K562 (cell line): ENCODE results near the gene TMEM176B. TPM values are rescaled to one million over a fixed set of nuclear protein-coding genes. Genes with fewer than 3 reads are reported as not detected.
A peak's percentile ranks its signal among the peaks of the same experiment; 100 is the strongest.

ENCODE experiments used
- BRF1 ChIP-seq: IDR thresholded peaks from 3 replicates; pipeline ENCODE4 v1.6.1; 2011; ENCODE audit warnings: borderline replicate concordance, mild to moderate bottlenecking; ENCODE audit not compliant: insufficient read length; ENCODE audit errors: extremely low read depth
- GABPB1 ChIP-seq: sonication (generic); formaldehyde crosslinking; IDR thresholded peaks from 2 replicates; pipeline ENCODE4 v1.8.0; 2022; ENCODE audit warnings: mild to moderate bottlenecking, missing genetic modification reagents
- GATA2 ChIP-seq: sonication (generic); formaldehyde crosslinking; IDR thresholded peaks from 2 replicates; pipeline ENCODE4 v1.4.0; 2020; ENCODE audit warnings: mild to moderate bottlenecking, missing genetic modification reagents
- HINFP ChIP-seq: fragments of 450-650 bp; conservative IDR thresholded peaks from 2 replicates; pipeline ENCODE4 v1.6.1; 2016; ENCODE audit warnings: missing genetic modification characterization, low read depth, mild to moderate bottlenecking, control low read depth, missing compliant biosample characterization
- HSF4 ChIP-seq: fragments of 250-450 bp; sonication (Bioruptor Pico); IDR thresholded peaks from 2 replicates; pipeline ENCODE4 v2.1.2; 2022; ENCODE audit warnings: mild to moderate bottlenecking, moderate library complexity, borderline replicate concordance
- MEIS2 ChIP-seq: fragments of 450-650 bp; IDR thresholded peaks from 2 replicates; pipeline ENCODE4 v1.6.1; 2014; ENCODE audit warnings: mild to moderate bottlenecking; ENCODE audit not compliant: partially characterized antibody
- NONO ChIP-seq, 2 experiments: fragments of 200-400 bp in 1 of 2; fragments of 450-650 bp in 1 of 2; formaldehyde crosslinking in 1 of 2; IDR thresholded peaks; 2 replicates each; pipeline ENCODE4 v1.6.1; 2017; ENCODE audit warnings: low read depth in 2 of 2, mild to moderate bottlenecking in 2 of 2, moderate library complexity in 2 of 2, low read length in 1 of 2
- PHF20 ChIP-seq: fragments of 450-650 bp; IDR thresholded peaks from 2 replicates; pipeline ENCODE4 v1.6.1; 2018; ENCODE audit not compliant: partially characterized antibody
- PURB ChIP-seq: sonication (generic); formaldehyde crosslinking; IDR thresholded peaks from 2 replicates; pipeline ENCODE4 v1.9.0; 2021; ENCODE audit warnings: low read depth, mild to moderate bottlenecking, missing genetic modification reagents
- RBM14 ChIP-seq: fragments of 200-400 bp; formaldehyde crosslinking; IDR thresholded peaks from 2 replicates; pipeline ENCODE4 v1.6.1; 2018; ENCODE audit warnings: low read depth, mild to moderate bottlenecking, low read length, moderate library complexity, borderline replicate concordance; ENCODE audit not compliant: insufficient read depth
- USF2 ChIP-seq: sonication (generic); formaldehyde crosslinking; IDR thresholded peaks from 2 replicates; pipeline ENCODE4 v1.5.0; 2020; ENCODE audit warnings: missing genetic modification reagents
- XRCC4 ChIP-seq: IDR thresholded peaks from one replicate; pipeline ENCODE4 v1.6.1; 2011; ENCODE audit not compliant: insufficient read depth, insufficient read length; ENCODE audit errors: extremely low read depth
- ZBTB2 ChIP-seq: fragments of 450-650 bp; IDR thresholded peaks from 2 replicates; pipeline ENCODE4 v1.6.1; 2016; ENCODE audit warnings: antibody characterized with exemption
- ZBTB33 ChIP-seq: sonication (generic); formaldehyde crosslinking; IDR thresholded peaks from 2 replicates; pipeline ENCODE4 v1.8.1; 2023; ENCODE audit warnings: mild to moderate bottlenecking, missing genetic modification reagents
- ZNF449 ChIP-seq: fragments of 250-450 bp; sonication (Bioruptor Pico); IDR thresholded peaks from 2 replicates; pipeline ENCODE4 v1.8.0; 2022; ENCODE audit warnings: moderate library complexity, mild to moderate bottlenecking, inconsistent platforms
- polyA plus RNA-seq, 8 experiments: library from polyadenylated mRNA; depleted of rRNA in 4 of 8; stranded (reverse) in 5 of 8; unstranded in 3 of 8; fragments of >200 nt; fragmentation: Nextera tagmentation in 2 of 8; fragmentation: Illumina TruSeq in 1 of 8; extraction: Ambion mirVana in 2 of 8; extraction: Trizol in 1 of 8; gene quantifications; 2 replicates each; pipeline versions ENCODE4 v1.2.1 to v1.2.3, GENCODE V29; 2011 to 2014; ENCODE audit warnings: inconsistent platforms in 1 of 8, missing spikeins in 1 of 8
- total RNA-seq, 7 experiments: library from RNA; depleted of rRNA in 6 of 7; stranded (reverse); fragments of >200 nt in 6 of 7; fragmentation: Illumina TruSeq in 2 of 7; extraction: Trizol in 2 of 7; gene quantifications; 2 replicates each; pipeline versions ENCODE4 v1.2.1 to v1.2.3, GENCODE V29; 2011 to 2021; ENCODE audit warnings: low replicate concordance in 1 of 7

TMEM176B gene
- total and polyA plus RNA-seq, 9 of the 15 experiments (the other 6 are each of a cell fraction or from before 2014, with no cell fraction given): 0.19 to 0.60 TPM; not detected in 7

GRCh38 chr7:150787321-150788281 is 12.6 kb downstream of the TMEM176B start (continued):
- no peak for TF ChIP-seq USF2 (CRISPR knock-in tag)
- TF ChIP-seq GATA2: peak; percentile 81
- TF ChIP-seq XRCC4: no peak
- peak; percentile 92 for TF ChIP-seq MEIS2
- TF ChIP-seq RBM14: no peak
- no peak for TF ChIP-seq HSF4 (CRISPR knock-in tag)
- TF ChIP-seq ZBTB2: no peak
- no peak for TF ChIP-seq ZBTB33 (CRISPR knock-in tag)
- TF ChIP-seq BRF1: no peak
- no peak for TF ChIP-seq ZNF449 (CRISPR knock-in tag)
- TF ChIP-seq PHF20: no peak
- no peak for TF ChIP-seq PURB (CRISPR knock-in tag)
- TF ChIP-seq GABPB1 (CRISPR knock-in tag): no peak
- no peak for TF ChIP-seq HINFP
- no peak; a peak in 1 of 4 replicates for TF ChIP-seq NONO (IDR thresholded peaks at IDR 0.05; ENCODE audit: low read depth in 2 of 2, low read length in 1 of 2)
